ENCODE data around the gene LSM10. TPM values are rescaled to one million over a fixed set of nuclear protein-coding genes. Genes with fewer than 3 reads are reported as not detected.

Gene LSM10
- total RNA-seq, 1 experiment from 2014 or later, result 56.3 TPM

- ChIA-PET CTCF (interaction anchor here (0.6 to 1.2 kb wide), 3 partner anchors 12 to 238 kb away, joined by 3 to 6 read pairs (median 3); no protein-coding TSS in a partner anchor), POLR2A (interaction anchor here (1.0 kb wide), 1 partner anchor 50 kb away, joined by 4 read pairs; no protein-coding TSS in a partner anchor)
- no peak for DNase-seq (ENCODE audit: low spot score)
- peak overlapping the region; percentile 91; the same call in 1 of the 2 replicates for H3K27ac Mint-ChIP-seq
- no peak overlapping the region for H3K4me3 Mint-ChIP-seq
- H3K9me3 Mint-ChIP-seq, result no peaks in the 10 kb centered on the region
- H3K4me1 Mint-ChIP-seq, result peaks cover 48% of the 10 kb centered on the region
- H3K36me3 Mint-ChIP-seq, result no peaks in the 10 kb centered on the region
- no peak for ATAC-seq
- TF ChIP-seq CTCF (IDR thresholded peaks at IDR 0.05), result no peak
- TF ChIP-seq CREB1 (CRISPR knock-in tag; IDR thresholded peaks at IDR 0.05), result no peak
- TF ChIP-seq SOX15 (CRISPR knock-in tag; IDR thresholded peaks at IDR 0.05), result no peak
- no peak for TF ChIP-seq FOXK1 (CRISPR knock-in tag; IDR thresholded peaks at IDR 0.05)
- no peak for TF ChIP-seq ZNF532 (CRISPR knock-in tag; IDR thresholded peaks at IDR 0.05; ENCODE audit: borderline replicate concordance)
- TF ChIP-seq NR1H2 (CRISPR knock-in tag; IDR thresholded peaks at IDR 0.05), result no peak
- no peak for TF ChIP-seq ZNF263 (CRISPR knock-in tag; IDR thresholded peaks at IDR 0.05; ENCODE audit: low read depth)
- no peak for TF ChIP-seq FOXJ3 (CRISPR knock-in tag; IDR thresholded peaks at IDR 0.05; ENCODE audit: borderline replicate concordance)
- TF ChIP-seq ZBTB43 (CRISPR knock-in tag; IDR thresholded peaks at IDR 0.05), result no peak
- TF ChIP-seq TEAD4 (CRISPR knock-in tag; IDR thresholded peaks at IDR 0.05), result no peak
- no peak for TF ChIP-seq NFYB (CRISPR knock-in tag; conservative IDR thresholded peaks at IDR 0.05; ENCODE audit: low read depth)
- TF ChIP-seq ZNF671 (CRISPR knock-in tag; IDR thresholded peaks at IDR 0.05), result no peak
- TF ChIP-seq CBFB (CRISPR knock-in tag; IDR thresholded peaks at IDR 0.05; ENCODE audit: low read depth), result no peak
- no peak for TF ChIP-seq SMAD4 (CRISPR knock-in tag; IDR thresholded peaks at IDR 0.05)
- TF ChIP-seq PREB (CRISPR knock-in tag; IDR thresholded peaks at IDR 0.05; ENCODE audit: borderline replicate concordance), result no peak
- TF ChIP-seq NR3C1 (CRISPR knock-in tag; conservative IDR thresholded peaks at IDR 0.05; ENCODE audit: low read depth), result no peak
- TF ChIP-seq TEAD1 (CRISPR knock-in tag; IDR thresholded peaks at IDR 0.05), result no peak
- no peak for TF ChIP-seq ATF2 (CRISPR knock-in tag; IDR thresholded peaks at IDR 0.05; ENCODE audit: borderline replicate concordance, low read depth)
- no peak for TF ChIP-seq ZNF317 (CRISPR knock-in tag; IDR thresholded peaks at IDR 0.05; ENCODE audit: borderline replicate concordance, low read depth)
- TF ChIP-seq JUN (CRISPR knock-in tag; IDR thresholded peaks at IDR 0.05), result no peak
- no peaks in the 10 kb centered on the region for H3K27me3 Mint-ChIP-seq (ENCODE audit: low read depth)
These were observed 25.1 kb downstream of the LSM10 start for GRCh38 chr1:36372617-36373016.
